ENCODE data around the gene KAZN.

DNA sequence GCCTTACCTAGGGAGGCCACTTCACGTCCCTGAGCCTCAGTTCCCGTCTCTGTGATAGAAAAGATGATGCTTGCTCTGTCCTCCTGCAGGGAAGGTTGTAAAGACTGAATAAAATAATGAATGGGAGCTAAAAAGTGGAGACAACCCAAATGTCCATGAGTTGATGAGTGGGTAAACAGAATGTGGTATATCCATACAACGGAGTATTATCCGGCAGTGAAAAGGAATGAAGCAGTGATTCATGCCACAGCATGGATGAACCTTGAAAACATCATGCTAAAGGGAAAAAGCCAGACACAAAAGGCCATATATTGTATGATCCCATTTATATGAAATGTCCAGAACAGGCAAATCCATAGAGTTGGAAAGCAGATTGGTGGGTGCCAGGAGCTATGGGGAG lies 77.9 kb downstream of the KAZN start:
- TF ChIP-seq, protein P1, sequence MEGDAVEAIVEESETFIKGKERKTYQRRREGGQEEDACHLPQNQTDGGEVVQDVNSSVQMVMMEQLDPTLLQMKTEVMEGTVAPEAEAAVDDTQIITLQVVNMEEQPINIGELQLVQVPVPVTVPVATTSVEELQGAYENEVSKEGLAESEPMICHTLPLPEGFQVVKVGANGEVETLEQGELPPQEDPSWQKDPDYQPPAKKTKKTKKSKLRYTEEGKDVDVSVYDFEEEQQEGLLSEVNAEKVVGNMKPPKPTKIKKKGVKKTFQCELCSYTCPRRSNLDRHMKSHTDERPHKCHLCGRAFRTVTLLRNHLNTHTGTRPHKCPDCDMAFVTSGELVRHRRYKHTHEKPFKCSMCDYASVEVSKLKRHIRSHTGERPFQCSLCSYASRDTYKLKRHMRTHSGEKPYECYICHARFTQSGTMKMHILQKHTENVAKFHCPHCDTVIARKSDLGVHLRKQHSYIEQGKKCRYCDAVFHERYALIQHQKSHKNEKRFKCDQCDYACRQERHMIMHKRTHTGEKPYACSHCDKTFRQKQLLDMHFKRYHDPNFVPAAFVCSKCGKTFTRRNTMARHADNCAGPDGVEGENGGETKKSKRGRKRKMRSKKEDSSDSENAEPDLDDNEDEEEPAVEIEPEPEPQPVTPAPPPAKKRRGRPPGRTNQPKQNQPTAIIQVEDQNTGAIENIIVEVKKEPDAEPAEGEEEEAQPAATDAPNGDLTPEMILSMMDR (IDR thresholded peaks at IDR 0.05 in 8 of 11, conservative IDR thresholded peaks at IDR 0.05 in 3 of 11) = no peak
- TF ChIP-seq POLR2A (IDR thresholded peaks at IDR 0.05) (no peak), POLR2AphosphoS5 (IDR thresholded peaks at IDR 0.05) (no peak)
